Measurements from ENCODE around the gene FSD2.
"Not testable (repeated sequence)": the region's sequence is repeated elsewhere in the genome, so short reads cannot be mapped to it uniquely, and the experiment has no call there.

Gene FSD2

GRCh38 chr15:82714016-82714415, 91.9 kb downstream of the FSD2 start:
- DNase-seq (ENCODE audit: low read depth), result peak; percentile 36
- TF ChIP-seq, protein P1, sequence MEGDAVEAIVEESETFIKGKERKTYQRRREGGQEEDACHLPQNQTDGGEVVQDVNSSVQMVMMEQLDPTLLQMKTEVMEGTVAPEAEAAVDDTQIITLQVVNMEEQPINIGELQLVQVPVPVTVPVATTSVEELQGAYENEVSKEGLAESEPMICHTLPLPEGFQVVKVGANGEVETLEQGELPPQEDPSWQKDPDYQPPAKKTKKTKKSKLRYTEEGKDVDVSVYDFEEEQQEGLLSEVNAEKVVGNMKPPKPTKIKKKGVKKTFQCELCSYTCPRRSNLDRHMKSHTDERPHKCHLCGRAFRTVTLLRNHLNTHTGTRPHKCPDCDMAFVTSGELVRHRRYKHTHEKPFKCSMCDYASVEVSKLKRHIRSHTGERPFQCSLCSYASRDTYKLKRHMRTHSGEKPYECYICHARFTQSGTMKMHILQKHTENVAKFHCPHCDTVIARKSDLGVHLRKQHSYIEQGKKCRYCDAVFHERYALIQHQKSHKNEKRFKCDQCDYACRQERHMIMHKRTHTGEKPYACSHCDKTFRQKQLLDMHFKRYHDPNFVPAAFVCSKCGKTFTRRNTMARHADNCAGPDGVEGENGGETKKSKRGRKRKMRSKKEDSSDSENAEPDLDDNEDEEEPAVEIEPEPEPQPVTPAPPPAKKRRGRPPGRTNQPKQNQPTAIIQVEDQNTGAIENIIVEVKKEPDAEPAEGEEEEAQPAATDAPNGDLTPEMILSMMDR (IDR thresholded peaks at IDR 0.05; ENCODE audit: insufficient read depth, low read depth, low read length, missing control alignments), result no peak
- no peak overlapping the region for H3K4me3 ChIP-seq (ENCODE audit: low read depth, low read length)

DNA sequence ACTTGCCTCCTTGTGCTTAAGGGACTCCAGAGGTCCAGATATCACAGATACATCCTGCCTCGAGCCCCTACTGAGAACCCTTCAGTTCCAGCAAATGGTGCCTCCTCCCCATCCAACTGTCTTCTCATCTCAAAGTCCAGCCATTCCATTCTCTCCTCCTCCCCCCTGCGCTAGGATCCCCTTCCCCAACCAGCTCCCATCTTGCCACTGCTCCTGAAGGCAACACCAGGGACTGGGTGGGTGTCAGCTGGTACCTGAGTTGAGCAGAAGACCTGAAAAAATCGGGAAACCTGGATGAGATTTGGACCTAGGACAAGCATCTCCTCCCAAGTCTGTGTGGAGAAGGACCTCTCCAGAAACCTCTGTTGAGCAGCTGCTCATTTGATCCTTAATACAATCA, 93.8 kb downstream of the FSD2 start:
- no peak overlapping the region for H3K4me3 ChIP-seq (ENCODE audit: low read depth, low read length)
- TF ChIP-seq, protein P1 (IDR thresholded peaks at IDR 0.05; ENCODE audit: insufficient read depth, low read depth, low read length, missing control alignments), result no peak
- DNase-seq (ENCODE audit: low read depth), result no peak

GRCh38 chr15:82710926-82711490, 94.9 kb downstream of the FSD2 start:
- TF ChIP-seq, protein P1 (IDR thresholded peaks at IDR 0.05; ENCODE audit: insufficient read depth, low read depth, low read length, missing control alignments), result no peak
- DNase-seq (ENCODE audit: low read depth), result no peak
- no peak overlapping the region for H3K4me3 ChIP-seq (ENCODE audit: low read depth, low read length)

GRCh38 chr15:82710208-82710555, 95.7 kb downstream of the FSD2 start:
- no peak for DNase-seq (ENCODE audit: low read depth)
- H3K4me3 ChIP-seq (ENCODE audit: low read depth, low read length), result peak overlapping the region; percentile 60
- TF ChIP-seq, protein P1 (IDR thresholded peaks at IDR 0.05; ENCODE audit: insufficient read depth, low read depth, low read length, missing control alignments), result no peak

DNA sequence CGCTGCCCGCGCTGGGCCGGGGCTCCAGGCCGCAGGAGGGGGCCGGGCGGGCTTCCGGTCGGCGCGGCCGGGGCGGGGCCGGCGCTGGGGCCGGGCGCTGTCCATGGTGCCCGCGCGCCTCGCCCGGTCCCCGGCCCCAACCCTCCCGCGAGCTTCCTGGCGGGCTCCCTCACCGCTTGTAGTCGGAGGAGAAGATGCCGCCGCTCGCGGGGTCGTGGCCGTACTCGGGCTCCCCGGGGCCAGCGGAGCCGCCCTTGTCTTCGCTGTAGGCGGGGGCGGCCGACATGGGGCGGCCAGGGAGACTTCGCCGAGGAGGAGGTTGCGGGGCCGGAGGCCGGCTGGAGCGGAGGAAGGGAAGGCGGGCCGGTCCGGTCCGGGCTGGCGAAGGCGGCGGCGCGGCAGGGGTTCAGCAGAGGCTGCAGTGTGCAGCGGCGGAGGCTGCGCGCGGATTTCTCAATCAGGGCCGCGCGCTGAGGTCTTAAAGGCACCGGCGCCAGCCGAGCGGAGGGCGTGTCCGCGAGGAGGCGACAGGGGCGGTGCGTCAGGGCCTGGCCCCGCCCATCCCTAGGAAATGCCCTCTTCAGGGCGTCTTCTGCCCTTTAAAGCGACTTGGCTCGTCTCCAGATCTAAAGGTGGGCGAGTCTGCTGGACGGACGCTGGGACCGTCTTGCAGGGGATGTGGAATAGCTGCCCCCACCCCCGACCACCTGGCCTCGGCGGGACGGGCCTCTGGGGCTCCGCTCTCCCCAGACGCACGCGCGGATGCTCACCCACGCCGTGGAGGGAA, 96.3 kb downstream of the FSD2 start, which contains the start of gene AP3B2:
Gene AP3B2, minus strand, starts transcription at position 455 of the 787 bp plus-strand sequence. Its CDS starts 169 bp downstream, at position 286.
- DNase-seq (ENCODE audit: low read depth), result peak; percentile 79
- TF ChIP-seq, protein P1 (IDR thresholded peaks at IDR 0.05; ENCODE audit: insufficient read depth, low read depth, low read length, missing control alignments), result no peak
- H3K4me3 ChIP-seq (ENCODE audit: low read depth, low read length), result peak within 1 kb of the TSS; percentile 60

- TF ChIP-seq, protein P1 (IDR thresholded peaks at IDR 0.05; ENCODE audit: insufficient read depth, low read depth, low read length, missing control alignments), result no peak
- peak overlapping the region; percentile 41 for H3K4me3 ChIP-seq (ENCODE audit: low read depth, low read length)
- DNase-seq (ENCODE audit: low read depth), result no peak
These were observed 96.8 kb downstream of the FSD2 start for GRCh38 chr15:82709081-82709420.

GRCh38 chr15:82705856-82706255, 100.0 kb downstream of the FSD2 start:
- not testable (repeated sequence) for DNase-seq (ENCODE audit: low read depth); H3K4me3 ChIP-seq (ENCODE audit: low read depth, low read length)

All from GM12865 (cell line).